Superior temporal gyrus (tissue), 1 donor: ENCODE results near the gene PAPPA2.

Experiments
- DNase-seq: peaks from one replicate; pipeline ENCODE4 v3.0.0-alpha.2; 2016; ENCODE audit errors: extremely low spot score

PAPPA2 gene

DNA sequence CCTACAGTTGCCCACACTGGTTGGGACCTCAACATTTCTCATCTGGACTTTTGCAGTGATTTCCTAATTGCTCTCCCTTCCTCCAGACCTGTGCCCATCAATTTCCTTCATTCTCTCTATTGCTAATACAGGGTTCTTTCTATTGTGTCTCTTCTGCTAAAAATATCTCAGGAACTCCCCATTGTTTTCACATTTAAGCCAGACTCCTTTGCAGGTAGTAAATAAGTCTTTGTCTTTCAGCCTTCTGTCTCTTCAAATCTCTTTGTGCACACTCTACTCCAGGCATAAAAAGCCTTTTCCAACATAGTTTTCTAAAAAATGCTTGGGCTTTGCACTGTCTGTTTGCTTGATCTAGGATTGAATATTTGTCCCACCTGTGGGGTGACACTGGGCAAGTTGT, 340.6 kb downstream of the PAPPA2 start:
- no peak for DNase-seq

DNA sequence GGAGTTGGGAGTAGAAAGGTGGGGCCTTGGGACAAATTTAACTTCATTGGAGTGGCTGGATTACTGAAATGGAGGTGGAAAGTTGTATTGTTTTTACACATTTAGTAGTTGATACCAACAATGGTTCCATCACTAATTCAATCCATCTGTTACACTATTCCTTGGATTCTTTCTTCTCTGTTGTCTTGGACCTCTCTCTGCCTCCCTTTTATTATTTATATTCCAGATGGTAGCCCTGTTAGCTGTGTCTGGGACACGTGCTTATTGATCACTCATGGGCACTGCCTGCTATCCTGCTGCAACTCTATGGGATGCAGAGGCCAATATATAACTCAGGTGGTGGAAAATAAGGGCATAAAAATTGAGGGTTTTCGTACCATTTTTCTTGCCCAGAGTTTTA, 346.3 kb downstream of the PAPPA2 start:
- DNase-seq, result no peak

- DNase-seq, result no peak
Measured at GRCh38 chr1:176811511-176812288, 348.7 kb downstream of the PAPPA2 start.

- DNase-seq, result no peak
Measured at GRCh38 chr1:176815621-176816020, 352.6 kb downstream of the PAPPA2 start.

- no peak for DNase-seq
Measured at GRCh38 chr1:176816232-176816631, 353.3 kb downstream of the PAPPA2 start.

GRCh38 chr1:176820391-176821031, 357.5 kb downstream of the PAPPA2 start:
- DNase-seq, result no peak

DNA sequence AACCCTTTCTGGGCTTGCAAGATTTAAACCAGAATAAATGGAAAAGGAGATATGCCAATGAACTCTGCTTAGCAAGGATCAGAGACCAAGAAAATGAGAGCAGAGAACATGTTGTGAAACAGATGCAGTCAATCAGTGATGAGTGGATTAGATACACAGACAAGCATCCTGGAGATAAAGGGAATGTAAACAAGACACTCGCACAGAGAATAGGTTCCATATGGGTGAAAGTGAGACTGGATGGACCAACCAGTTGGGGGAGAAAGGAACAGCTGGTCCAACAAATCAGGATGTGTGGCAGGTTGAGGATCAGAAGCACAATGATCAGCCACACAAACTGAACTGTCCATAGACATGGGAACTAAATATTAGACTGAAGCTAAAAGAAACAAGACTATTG, 363.3 kb downstream of the PAPPA2 start:
- no peak for DNase-seq

- DNase-seq, result no peak
Measured at GRCh38 chr1:176829261-176829660, 366.3 kb downstream of the PAPPA2 start.

GRCh38 chr1:176831150-176831549, 368.2 kb downstream of the PAPPA2 start:
- DNase-seq, result no peak

- no peak for DNase-seq
Measured at GRCh38 chr1:176837708-176838107, 374.7 kb downstream of the PAPPA2 start.

DNA sequence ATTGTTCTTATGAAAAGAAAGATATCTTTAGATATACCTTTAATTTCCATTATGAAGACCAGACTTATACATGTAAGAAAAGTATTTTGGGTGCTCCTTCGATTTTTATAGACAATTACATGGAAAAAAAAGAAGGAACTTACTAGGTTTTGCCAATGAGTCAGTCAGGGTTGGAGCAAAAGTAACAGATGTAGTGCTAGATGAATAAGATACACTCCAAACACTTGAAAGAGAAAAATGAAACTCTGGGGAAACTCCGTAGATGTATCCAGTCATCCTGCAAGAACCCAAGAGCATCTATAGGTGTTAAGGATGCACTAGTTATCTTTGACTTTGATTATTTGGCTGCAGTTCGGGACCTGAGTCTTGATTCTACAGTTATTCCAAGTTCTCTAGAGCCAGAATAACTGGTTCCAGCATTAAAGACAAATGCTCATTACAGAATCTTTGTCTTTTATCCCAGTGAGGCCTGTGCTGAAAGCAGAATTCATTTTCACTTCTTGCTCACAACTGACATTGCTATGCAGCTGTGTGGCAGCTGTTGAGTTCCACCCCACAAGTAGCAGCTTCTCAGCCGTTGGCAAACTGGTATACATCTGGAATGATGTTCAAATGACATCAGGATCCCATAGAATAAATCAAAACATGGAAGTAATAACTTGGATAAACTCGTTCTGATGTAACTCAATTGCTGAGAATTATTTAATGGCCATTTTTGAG, 375.5 kb downstream of the PAPPA2 start:
- no peak for DNase-seq

DNA sequence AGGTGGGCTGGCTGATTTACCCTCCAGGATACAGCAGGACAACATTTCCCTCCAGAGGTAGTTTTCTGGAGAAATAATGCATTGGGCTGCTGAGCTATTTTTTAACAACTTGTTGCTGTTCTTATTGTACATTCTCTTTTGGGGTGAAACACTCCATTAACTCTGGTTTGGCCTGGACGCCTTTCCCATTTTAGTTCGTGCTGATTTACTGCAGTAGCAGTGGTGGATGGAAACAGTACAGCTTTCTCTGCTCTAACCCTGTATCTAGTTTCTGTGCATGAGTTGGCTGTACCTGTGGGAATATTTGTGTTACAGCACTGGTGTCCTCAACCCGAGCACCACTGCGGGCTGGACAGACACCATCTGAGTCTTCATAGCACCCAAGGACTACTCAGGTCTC, 376.2 kb downstream of the PAPPA2 start:
- no peak for DNase-seq

DNA sequence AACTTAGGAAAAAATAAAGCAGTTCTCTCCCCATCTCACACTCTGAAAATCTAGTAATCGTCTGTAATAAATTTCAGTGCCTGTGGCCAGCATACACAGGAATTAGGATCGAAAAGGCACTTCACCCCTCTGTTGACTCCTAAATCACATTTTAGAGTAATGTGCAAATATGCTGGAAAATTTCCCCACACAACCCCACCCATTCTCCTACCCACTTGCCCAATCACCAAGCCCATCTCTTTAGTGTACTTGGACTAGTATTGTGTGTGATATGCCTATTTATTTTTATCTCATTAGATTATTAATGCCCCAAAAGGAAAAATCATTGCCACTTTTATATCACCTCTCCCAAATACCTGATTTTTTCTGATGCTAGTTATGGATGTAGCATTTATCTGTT, 378.3 kb downstream of the PAPPA2 start:
- DNase-seq, result no peak

DNA sequence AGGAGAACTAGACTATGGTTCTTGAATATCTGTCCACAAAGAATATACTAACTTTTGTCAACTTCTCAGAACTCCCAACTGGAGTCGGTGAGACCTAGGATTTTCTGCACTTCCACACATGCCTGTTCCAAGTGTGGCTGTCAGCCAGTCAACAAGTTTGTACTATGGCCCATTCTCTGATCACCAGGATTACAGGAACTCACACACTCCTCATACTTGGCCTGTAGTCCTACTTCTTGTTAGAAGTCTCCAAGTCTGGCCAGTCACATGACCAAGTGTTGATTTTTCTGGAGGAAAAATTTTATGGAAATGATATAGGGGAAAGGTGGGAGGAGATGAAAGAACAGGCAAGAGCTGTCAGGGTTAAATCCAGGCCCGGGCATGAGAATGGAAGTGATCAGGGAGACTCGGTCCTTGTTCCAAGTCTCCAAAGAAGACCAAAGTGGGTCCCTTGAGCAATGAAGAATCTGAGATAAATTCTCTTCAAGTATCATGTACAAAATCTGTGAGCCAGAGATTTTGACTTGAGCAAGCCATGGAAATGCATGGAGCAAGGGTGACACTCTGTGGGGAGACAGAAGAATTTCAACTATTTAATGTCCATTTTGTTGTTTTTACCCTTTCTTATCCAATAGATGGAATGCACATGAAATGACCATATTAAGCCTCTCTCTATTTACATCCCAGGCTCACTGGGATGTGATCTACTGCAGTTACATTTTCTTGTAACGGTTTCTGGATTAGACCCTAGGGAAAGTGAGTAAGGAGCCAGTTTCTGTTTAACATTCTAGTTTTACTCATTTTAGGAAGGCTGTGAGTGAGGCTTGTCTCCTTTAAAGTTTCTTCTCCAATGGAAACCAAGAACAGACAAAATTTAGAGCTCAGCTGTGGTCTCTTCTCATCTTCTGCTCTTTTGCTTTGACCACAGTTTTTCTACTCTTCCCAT, 380.6 kb downstream of the PAPPA2 start:
- DNase-seq, result peak; percentile 73

GRCh38 chr1:176847052-176847451, 384.1 kb downstream of the PAPPA2 start:
- DNase-seq, result no peak

DNA sequence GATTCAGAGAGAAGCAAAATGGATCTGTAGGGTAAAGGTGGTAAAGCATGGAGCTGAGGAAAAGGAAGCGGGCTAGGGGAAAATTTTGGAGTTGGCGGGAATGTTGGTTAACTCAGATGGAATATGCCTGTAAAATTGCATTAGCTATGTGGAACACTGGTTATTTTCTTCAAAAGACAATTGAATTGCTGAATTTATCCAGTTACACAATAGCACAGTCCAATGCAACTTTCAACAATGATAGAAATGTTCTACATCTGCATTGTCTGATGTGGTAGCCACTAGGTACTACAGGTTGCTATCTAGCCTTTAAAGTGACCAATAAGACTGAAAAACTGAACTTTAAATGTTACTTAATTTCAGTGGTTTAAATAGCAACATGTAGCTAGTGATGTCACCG, 386.3 kb downstream of the PAPPA2 start:
- no peak for DNase-seq

DNA sequence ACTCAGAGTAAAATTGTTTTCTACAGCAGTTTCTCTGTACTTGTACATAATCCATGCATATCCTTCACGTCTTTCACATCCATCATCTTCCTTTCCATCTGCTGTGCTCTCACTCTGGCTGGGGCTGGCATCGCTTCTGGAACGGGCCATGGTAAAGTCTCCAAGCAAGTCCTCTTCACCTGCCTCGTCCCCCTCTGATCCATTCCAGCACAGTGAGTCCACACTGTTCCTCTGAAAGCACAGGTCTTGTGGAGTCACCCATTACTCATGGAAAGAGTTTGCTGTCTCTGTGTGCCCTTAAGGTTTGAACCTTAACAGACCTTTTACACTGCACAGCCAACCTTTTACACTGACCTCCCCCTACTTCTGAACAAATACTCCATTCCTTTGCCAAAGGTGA, 387.9 kb downstream of the PAPPA2 start:
- DNase-seq, result no peak

DNA sequence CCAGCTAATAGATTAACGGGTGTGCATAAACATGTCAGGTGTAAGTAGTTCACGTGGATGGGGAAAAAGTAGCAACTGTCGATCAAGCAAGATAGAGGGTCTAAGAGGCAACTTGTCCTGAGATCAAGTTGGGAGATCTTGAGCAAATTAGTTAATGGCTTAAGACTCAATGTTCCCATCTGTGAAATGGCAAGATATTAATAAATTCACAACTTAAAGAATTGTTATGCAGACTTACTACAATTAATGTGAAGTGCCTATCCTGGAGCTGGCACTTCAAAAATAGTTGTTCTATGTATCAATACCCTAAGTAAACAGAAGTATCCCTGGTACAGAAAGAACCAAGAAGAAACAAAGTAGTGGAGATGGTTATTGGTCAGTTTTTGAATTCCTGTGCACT, 389.1 kb downstream of the PAPPA2 start:
- DNase-seq, result no peak

DNA sequence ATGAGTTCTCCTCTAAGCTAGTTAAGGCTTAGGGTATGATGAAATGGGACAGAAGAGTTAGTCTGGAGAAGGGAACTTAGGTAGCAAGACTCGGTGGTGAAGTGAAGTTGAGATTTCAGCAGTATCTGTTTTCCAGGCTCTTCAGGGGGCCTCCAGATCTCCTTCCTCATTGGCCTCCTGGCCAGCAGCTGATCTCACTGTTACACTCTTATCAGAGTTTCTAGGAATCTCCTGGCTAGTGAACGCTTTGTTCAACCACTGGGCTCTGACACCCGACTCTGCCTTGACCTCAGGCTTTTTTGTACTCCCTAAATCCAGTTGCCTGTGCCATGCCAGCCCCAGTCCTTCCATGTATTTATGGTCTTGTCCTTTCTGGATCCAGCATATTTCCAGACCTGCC, 390.5 kb downstream of the PAPPA2 start:
- DNase-seq, result no peak

GRCh38 chr1:176854121-176854520, 391.1 kb downstream of the PAPPA2 start:
- no peak for DNase-seq
